GM21723 (cell line): ENCODE data around the gene ADAD2.

ENCODE experiments used
- ATAC-seq: cut with Tn5 transposase; IDR thresholded peaks from one replicate; pipeline ENCODE4 v1.9.1; 2021; ENCODE audit warnings: mild to moderate bottlenecking, moderate library complexity; ENCODE audit not compliant: unreplicated experiment

Gene ADAD2

DNA sequence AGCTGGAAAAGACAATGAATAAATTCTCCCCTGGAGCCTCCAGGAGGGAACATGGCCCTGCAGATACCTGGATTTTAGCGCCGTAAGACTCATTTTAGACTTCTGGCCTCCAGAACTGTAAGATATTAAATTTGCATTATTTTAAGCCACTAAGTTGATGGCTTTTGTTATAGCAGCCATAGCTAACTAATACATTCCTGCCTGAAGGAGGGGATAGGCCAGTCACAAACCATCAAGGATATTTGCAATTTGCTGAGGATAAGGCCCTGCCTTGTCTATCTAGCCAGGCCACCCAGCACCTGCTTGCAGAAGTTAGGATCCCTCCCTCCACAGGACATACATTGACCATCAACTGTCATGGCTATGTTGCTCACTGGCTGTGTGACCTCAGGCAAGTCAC lies 53.8 kb downstream of the ADAD2 start:
- no peak for ATAC-seq

DNA sequence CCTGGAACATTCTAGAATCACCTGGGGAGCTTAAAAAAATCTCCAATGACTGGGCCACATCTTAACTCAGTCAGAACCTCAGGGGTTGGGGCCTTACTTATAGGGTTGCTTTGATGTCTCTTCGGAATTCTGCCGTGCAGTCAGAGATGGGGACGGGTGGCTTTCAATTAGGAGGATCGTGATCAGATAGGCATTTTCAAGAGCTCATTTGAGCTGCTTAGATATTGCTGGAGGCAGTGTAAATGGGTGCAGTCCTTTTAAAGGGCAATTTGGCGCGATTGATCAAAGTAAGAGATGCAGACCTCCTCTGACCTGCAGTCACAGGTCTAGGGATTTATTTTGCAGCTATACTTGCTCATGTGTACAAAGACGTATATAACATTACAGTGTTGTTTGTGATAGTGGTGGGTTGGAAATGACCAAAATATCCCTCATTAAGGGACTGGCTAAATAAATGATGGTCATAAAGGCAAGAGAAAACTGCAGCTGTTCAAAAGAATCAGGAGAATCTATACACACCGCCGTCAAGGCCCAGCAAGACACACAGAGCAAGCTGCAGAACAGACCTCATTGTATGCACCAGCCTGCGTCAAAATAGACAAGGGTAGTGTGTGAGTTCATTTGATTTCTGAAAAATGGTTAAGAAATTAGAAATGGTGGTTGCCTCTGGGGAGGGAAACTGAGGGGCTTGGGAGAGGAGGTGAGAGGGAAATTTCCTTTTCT lies 55.2 kb downstream of the ADAD2 start:
- no peak for ATAC-seq

DNA sequence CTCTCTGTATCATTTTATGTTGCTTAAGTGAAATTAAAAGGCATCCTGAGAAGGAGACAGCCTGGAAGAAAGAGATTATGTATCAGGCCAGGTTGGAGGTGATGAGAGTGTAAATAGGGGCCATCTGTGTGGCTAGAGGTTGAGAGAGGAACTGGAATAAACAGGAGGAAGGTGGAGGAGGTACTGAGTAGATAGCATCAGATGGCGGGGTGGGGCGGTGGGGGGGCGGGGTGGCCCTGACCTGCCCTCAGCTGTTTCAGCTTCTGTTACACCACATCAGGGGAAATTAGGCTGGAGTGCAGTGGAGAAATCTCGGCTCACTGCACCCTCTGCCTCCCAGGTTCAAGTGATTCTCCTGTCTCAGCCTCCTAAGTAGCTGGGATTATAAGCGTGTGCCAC lies 55.7 kb downstream of the ADAD2 start:
- no peak for ATAC-seq
